ENCODE data around the gene GLP2R.

DNA sequence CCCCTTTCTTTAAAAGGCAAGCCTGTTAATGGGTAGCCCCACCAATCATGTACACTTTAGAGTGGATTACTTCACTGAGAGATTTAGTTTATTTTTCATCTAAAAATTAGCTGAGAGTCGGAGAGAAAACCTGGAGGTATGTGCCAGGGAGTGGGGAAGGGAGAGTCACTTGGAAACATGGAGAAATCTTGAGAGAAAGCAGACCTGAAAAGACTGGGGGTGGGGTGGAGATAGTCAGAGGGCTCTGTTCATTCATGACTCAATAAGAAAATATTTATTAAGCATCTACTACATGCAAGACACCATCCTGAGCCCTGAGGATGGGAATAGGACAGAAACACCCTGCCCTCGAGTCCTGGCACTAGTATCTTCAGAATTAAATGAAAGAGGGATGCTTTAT is 106.8 kb downstream of the GLP2R start:
- no peak for TF ChIP-seq EZH2 (optimal IDR thresholded peaks at IDR 0.05; ENCODE audit: low read depth, low read length)
- TF ChIP-seq, protein P1, sequence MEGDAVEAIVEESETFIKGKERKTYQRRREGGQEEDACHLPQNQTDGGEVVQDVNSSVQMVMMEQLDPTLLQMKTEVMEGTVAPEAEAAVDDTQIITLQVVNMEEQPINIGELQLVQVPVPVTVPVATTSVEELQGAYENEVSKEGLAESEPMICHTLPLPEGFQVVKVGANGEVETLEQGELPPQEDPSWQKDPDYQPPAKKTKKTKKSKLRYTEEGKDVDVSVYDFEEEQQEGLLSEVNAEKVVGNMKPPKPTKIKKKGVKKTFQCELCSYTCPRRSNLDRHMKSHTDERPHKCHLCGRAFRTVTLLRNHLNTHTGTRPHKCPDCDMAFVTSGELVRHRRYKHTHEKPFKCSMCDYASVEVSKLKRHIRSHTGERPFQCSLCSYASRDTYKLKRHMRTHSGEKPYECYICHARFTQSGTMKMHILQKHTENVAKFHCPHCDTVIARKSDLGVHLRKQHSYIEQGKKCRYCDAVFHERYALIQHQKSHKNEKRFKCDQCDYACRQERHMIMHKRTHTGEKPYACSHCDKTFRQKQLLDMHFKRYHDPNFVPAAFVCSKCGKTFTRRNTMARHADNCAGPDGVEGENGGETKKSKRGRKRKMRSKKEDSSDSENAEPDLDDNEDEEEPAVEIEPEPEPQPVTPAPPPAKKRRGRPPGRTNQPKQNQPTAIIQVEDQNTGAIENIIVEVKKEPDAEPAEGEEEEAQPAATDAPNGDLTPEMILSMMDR (IDR thresholded peaks at IDR 0.05; ENCODE audit: low read length) = no peak
- TF ChIP-seq EZH2phosphoT487 (IDR thresholded peaks at IDR 0.05; ENCODE audit: low read length) = no peak
